ENCODE data around the gene CAPN14.

The CAPN14 gene

GRCh38 chr2:31125918-31126695 is 91.2 kb downstream of the CAPN14 start:
- DNase-seq (ENCODE audit: low read depth): no peak
- TF ChIP-seq CTCF (conservative IDR thresholded peaks at IDR 0.05; ENCODE audit: control insufficient read depth, insufficient read depth, low read depth, low read length): no peak
- H3K4me3 ChIP-seq (ENCODE audit: control insufficient read depth, low read depth, low read length): no peak overlapping the region

DNA sequence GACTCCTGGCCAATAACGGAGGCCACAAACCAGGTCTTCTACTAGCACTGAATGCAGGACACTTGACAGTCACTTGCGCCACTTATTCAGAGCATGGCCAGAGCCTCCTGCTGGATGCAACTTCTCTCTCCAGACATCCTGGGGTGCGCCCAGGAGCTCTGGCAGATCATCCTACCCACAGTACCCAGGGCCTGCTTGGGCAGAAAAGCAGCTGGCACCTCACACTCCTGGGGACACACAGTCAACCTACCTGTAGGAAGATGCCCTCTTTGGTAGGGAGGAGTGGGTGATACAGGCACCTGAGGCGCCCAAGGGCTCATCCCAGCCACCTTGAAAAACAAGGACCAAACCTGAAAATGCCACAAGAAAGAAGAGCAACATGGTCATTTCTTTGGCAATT is 92.4 kb downstream of the CAPN14 start:
- TF ChIP-seq CTCF (conservative IDR thresholded peaks at IDR 0.05; ENCODE audit: control insufficient read depth, insufficient read depth, low read depth, low read length): no peak

More for the DNA sequence above, 92.4 kb downstream of the CAPN14 start:
- H3K4me3 ChIP-seq (ENCODE audit: control insufficient read depth, low read depth, low read length): no peak overlapping the region
- DNase-seq (ENCODE audit: low read depth): no peak

Data from fibroblast of mammary gland (primary cell).